Embryonic facial prominence (tissue), 1 donor: ENCODE results near the gene TRIM52.

Source experiments
- DNase-seq: peaks from one replicate; pipeline ENCODE4 v3.0.0-alpha.2; 2016; ENCODE audit errors: extremely low spot score

TRIM52 gene

GRCh38 chr5:181233801-181234454 is 27.0 kb downstream of the TRIM52 start:
- no peak for DNase-seq

- no peak for DNase-seq
Measured at GRCh38 chr5:181233088-181233800, 27.7 kb downstream of the TRIM52 start.

GRCh38 chr5:181232593-181232992 is 28.4 kb downstream of the TRIM52 start:
- no peak for DNase-seq

GRCh38 chr5:181231432-181231831 is 29.5 kb downstream of the TRIM52 start:
- DNase-seq: no peak

DNA sequence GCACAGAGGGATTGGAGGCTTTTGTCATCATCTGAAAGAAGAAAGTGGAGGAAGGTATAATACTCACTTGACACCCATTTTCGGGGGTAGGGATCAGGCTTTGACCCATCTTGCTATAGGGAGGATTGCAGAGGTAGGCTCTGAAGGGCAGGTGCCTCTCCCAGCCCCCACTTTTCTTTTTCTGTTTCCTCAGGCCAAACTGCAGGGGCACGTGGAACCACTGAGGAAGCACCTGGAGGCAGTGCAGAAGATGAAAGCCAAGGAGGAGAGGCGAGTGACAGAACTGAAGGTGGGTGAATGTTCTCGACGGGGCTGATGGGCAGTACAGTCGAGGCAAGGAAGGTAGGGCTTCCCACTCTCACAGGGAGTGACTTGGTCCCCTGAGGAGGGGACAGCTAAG is 30.4 kb downstream of the TRIM52 start:
- no peak for DNase-seq

GRCh38 chr5:181229996-181230395 is 30.9 kb downstream of the TRIM52 start:
- DNase-seq: no peak

DNA sequence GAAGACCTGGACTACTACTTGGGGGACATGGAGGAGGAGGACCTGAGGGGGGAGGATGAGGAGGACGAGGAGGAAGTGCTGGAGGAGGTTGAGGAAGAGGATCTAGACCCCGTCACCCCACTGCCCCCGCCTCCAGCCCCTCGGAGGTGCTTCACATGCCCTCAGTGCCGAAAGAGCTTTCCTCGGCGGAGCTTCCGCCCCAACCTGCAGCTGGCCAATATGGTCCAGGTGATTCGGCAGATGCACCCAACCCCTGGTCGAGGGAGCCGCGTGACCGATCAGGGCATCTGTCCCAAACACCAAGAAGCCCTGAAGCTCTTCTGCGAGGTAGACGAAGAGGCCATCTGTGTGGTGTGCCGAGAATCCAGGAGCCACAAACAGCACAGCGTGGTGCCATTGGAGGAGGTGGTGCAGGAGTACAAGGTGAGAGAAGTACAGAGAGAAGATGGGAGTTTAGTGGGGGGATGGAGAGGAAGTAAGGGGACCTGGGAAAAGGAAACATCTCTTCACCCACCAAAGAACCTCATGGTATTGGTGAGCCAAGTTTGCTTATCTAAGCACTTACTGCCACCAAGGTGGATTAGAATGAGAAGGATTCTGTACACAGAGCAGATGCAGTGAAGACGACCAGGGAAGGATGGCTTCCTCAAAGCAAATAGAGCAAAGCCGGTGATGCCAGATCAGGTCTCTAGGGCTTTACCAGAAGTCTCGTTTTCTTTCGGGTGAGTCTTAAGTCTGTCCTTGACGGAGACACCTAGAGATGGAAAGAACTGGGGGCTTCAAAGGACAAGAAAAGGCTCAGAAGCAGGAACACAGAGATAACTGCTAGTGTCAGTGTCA is 36.3 kb downstream of the TRIM52 start:
- DNase-seq: no peak

DNA sequence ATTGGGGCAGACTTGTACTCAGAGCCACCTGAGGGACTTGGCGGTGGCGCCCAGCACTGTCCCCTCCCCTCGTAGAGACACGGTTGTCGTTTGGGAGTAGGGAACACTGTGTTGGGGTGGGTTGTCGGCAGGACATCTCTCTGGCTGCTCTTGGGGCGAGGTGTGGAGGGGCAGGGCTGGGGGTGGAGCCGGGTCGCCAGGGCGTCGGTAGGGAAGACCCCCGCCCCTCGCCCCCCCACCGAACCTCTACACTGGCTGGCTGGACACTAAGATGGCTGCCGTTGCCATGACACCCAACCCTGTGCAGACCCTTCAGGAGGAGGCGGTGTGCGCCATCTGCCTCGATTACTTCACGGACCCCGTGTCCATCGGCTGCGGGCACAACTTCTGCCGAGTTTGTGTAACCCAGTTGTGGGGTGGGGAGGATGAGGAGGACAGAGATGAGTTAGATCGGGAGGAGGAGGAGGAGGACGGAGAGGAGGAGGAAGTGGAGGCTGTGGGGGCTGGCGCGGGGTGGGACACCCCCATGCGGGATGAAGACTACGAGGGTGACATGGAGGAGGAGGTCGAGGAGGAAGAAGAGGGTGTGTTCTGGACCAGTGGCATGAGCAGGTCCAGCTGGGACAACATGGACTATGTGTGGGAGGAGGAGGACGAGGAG is 37.1 kb downstream of the TRIM52 start:
- no peak for DNase-seq

DNA sequence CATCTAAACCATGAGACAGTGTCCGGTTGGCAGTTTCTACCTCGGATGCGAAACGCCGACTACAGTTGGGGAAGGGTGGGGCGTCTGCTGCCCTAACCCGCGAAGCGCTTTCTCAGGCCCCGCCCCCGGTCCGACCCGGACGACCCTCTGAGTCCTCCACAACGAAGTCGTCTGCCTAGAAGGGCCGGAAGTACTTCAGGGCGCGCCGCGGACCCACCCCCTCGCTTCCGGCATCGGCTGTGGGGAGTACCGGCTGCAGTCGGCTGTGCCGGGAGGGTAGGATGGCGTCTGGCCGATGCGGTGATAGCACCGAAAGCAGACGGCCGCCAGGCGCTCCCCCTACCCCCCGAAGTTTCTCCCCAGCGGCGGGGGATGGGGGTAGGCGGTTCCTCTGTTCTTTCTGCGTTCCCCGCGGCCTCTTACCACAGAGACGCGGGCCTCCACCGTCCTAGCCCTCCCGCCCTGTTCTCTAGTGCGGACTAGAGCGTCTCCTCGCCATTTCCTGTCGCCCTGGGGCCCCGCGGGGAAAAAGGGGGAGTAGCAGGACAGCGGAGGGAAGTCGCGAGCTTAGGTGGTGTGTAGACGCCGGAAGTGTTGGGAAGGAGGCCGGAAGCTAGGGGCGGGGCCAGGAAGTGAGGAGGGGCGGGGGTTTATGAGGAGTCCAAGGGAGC is 37.8 kb downstream of the TRIM52 start, which contains the start of gene TRIM41:
TSS of gene TRIM41 (plus strand) at position 224 of the 671 bp plus-strand sequence. CDS start 719 bp downstream, outside the sequence.
- peak; percentile 95 for DNase-seq

DNA sequence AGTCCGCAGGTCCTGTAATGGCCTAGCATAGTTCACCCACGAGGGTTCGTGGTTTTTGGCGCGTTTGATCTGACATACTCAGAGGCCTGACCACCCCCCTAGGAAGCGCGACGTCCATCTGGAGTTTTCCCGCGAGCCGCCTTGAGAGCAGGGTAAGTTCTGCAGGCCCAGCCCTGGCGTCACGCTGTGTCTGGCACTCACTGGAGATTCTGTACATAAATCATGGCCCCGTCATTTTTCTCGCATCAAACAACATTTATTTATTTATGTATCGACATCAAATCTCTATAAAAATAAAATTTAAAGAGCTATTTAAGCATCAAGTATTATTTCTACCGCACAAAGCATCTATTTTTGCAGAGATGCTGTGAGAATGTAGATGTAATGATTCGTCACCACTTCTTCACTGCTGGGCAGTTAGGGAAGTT is 38.3 kb downstream of the TRIM52 start:
- DNase-seq: no peak

DNA sequence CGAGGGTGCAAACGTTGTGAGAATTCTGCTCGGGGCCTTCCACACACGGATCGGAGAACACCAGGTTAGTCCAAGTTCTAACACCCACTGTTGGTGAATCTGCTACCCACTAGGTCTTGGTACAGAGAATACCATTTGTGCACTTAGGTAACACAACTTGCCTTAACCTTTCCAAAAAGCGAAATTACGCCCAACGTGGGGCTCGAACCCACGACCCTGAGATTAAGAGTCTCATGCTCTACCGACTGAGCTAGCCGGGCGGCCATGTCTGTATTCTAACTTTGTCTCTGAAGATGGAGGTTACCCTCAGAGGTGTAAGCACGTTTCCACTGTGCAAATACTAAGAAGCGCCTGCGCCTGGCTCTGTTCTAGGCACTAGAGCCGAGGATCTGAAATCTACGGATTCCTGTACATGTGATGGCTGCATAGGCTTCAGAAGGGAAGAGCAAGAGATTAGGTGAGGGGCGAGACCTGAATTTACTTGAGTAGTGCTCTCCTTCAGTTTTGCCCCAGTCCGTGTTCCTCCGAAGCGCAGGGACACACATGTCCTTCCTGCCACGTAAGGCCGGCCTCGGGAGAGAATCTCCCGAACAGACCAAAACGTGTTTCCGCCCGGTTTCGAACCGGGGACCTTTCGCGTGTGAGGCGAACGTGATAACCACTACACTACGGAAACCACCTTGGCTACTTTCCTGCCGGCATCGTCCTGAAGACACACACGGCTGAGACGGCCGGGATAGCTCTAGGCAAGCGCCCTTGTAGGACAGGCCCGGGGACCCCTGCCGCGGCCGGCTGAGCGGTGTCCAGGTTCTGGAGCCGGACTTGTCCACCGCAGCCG is 38.9 kb downstream of the TRIM52 start:
- peak; percentile 80 for DNase-seq

GRCh38 chr5:181221105-181221791 is 39.7 kb downstream of the TRIM52 start:
- no peak for DNase-seq

DNA sequence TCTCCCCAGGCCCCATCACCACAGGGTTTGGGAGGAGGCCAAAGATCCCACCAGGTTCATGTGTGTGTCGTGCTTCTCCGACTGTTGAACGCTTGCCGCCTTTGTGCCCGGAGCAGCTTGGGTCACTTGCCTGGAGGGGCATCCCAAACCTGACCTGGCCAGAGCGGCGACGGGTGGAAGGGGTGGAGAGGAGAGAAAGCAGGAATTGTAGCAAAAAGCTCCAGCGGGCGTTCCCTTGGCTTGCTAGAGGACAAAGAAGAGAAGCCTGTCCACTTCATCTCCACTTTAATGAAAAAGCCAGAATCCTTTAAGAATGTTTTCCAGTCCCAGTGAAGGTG is 40.8 kb downstream of the TRIM52 start:
- DNase-seq: no peak

DNA sequence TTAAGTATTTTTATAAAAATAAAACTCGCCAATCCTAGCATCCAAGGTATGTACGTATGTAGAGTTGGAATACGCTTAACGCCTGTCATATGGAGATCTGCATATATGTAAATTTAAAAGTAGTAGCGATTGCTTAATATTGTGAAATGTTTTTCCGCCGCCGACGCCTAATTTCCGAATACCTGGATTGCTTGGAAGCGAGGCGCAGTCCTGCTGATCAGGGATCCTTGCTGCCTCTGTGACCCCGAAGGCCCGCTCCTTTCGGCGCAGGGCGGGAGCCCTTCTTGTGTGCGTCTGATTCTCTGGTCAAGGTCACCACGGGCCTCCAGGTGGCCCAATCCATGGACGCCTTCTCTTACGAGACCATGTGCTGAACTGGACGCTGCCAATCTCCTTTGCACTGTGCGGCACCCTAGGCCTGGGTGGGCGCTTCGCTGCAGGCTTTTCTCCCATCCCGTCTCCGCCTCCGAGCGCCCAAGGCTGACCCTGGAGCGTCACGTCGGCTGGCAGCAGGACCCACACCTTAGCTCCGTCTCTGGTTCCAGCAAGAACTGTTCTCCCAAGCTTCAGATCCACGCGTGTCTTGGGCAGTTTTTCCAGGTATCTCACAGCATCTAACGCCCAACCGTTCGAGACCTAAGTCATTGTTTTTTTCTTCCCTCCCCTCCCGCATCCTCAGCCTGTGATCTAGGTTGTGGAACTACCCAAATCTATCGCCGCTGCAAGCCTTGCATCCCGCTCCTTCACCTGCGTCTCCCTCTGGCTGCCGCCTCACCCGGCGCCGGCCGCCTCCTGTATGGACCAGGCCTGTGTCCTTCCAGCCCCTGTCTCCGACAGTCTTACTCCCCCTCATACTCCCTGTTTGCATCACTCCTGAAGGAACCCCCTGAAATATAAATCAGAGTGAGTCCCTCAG is 41.4 kb downstream of the TRIM52 start:
- DNase-seq: no peak

DNA sequence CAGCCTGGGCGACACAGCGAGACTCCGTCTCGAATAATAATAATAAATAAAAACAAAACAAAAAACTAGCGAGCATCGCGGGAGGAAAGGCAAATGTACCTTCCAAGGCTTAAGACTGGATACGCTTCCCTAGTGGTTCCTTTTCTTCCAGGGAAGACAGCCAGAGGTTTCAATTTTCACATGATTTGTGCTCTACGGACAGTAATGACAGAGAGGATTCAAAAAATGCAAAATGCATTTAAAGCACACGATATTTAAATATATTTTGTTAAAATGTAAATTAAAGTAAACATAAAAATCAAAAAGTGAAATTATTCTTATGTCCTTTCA is 42.2 kb downstream of the TRIM52 start:
- no peak for DNase-seq

DNA sequence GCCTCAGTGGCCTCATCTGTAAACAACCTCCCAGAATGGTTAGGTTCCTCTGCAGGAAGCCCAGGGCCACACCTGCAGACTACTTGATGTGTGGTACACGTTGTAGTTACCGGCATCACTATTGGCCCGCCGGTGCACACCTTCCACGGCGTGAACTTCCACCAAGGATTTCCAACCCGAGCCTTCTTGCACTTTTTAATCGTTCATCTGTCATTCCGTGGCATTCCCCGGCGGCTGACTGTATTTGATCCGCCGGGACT is 43.2 kb downstream of the TRIM52 start:
- no peak for DNase-seq

- no peak for DNase-seq
Measured at GRCh38 chr5:181217111-181217802, 43.7 kb downstream of the TRIM52 start.
